Measurements from ENCODE around the gene FBXO15. TPM values are rescaled to one million over a fixed set of nuclear protein-coding genes. Genes with fewer than 3 reads are reported as not detected.

The FBXO15 gene
- total RNA-seq, 1 experiment from 2014 or later = 0.89 TPM

DNA sequence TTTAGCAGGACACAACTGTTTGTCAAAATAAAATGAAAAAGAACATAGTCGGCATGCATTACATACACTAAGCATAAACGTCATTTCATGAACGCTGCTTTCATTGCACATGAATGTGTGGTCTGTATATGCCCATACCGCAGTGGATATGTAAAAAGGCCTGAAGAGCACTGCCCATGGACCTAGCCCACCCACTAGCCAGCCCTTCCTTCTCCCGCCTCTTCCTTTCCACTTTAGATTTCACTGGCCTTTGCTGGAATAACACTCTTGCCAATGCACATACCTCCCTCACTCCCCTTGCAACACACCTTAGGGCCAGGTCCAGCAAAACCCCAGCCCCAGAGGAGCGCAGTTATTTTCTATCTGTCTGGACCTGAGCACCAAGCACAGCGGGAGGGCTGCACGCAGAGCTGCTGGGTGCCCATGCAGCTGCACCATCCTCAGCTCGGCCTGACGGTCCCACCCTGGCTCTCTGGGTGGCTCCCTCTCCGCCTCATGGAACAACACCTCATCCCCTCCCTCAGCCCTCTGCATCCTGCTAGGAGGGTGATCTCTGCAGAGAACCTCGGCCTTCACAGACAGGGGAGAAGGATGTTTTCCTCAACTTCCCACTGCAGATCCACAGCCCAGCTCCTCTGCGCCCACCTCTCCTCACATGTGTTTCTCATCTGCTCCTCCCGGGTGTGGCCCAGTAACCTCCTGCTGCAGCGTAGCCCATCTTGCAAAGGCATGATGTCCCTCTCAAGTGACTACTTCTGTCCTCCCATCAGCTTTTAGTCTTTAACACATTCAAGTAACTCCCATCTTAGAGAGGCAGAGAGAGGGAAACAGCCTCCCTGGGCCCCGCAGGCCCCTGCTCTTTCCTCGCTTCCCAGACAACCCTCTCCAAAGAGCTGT, 72.7 kb downstream of the FBXO15 start:
- no peak overlapping the region for H3K4me3 ChIP-seq (ENCODE audit: low read length)
- no peaks in the 10 kb centered on the region for H4K20me1 ChIP-seq (ENCODE audit: insufficient read depth, low read depth, low read length)
- no peaks in the 10 kb centered on the region for H3K79me2 ChIP-seq (ENCODE audit: low read length)
- no peaks in the 10 kb centered on the region for H3K9me3 ChIP-seq (ENCODE audit: low read length)
- no peak for DNase-seq
- H3K27ac ChIP-seq (ENCODE audit: low read length) = no peak overlapping the region
- no peak overlapping the region for H3K4me2 ChIP-seq (ENCODE audit: low read depth, low read length, poor library complexity, severe bottlenecking)
- H3K9ac ChIP-seq (ENCODE audit: low read length) = no peak overlapping the region
- no peaks in the 10 kb centered on the region; the same call in 1 of the 2 replicates for H3K27me3 ChIP-seq (ENCODE audit: low read length)
- H3K9me2 ChIP-seq (replicated peaks; ENCODE audit: insufficient read depth, low read length) = no peaks in the 10 kb centered on the region
- no peak overlapping the region for H2AFZ ChIP-seq (ENCODE audit: low read length)
- H3K4me1 ChIP-seq (ENCODE audit: low read length) = no peaks in the 10 kb centered on the region
- no peaks in the 10 kb centered on the region for H3K36me3 ChIP-seq (ENCODE audit: insufficient read depth, low read length)

DNA sequence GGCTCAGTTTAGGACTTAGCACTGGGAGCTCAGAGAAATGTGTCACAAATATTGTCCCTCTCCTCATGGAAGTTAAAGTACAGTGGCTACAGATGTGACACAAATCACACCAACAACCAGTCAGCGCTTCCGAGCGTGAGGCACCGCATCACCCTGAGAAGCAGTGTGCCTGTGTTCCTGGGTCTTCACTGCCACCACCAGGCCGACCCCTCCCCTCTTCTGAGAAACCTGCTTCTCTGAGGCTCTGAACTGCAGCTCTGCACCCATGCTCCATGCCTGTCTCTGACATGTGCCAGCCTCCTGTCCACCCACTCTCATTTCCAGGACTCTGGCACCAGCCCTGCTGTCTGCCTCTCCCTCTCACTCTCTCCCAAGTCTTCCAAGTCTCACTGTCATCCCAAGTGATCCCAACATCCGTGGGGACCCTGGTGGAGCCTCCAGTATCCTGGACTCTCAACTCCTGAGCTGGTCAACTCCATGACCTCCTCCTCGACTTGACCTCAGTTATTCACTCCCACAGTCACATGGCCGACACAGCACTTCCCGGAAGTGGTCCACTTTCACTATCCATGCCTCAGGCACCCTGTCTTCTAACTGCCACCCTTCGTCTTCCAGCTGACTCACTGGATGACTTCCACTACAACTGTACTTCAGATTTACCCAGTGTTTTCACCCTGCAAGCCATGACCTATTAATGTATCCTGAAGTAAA, 73.5 kb downstream of the FBXO15 start:
- no peaks in the 10 kb centered on the region for H3K79me2 ChIP-seq (ENCODE audit: low read length)
- no peak overlapping the region for H3K4me2 ChIP-seq (ENCODE audit: low read depth, low read length, poor library complexity, severe bottlenecking)
- no peak overlapping the region for H3K27ac ChIP-seq (ENCODE audit: low read length)
- no peaks in the 10 kb centered on the region for H3K9me3 ChIP-seq (ENCODE audit: low read length)
- H3K4me1 ChIP-seq (ENCODE audit: low read length) = no peaks in the 10 kb centered on the region
- H3K27me3 ChIP-seq (ENCODE audit: low read length) = no peaks in the 10 kb centered on the region; the same call in 1 of the 2 replicates
- H3K9ac ChIP-seq (ENCODE audit: low read length) = no peak overlapping the region
- H3K36me3 ChIP-seq (ENCODE audit: insufficient read depth, low read length) = no peaks in the 10 kb centered on the region
- H3K4me3 ChIP-seq (ENCODE audit: low read length) = no peak overlapping the region
- no peaks in the 10 kb centered on the region for H3K9me2 ChIP-seq (replicated peaks; ENCODE audit: insufficient read depth, low read length)
- no peaks in the 10 kb centered on the region for H4K20me1 ChIP-seq (ENCODE audit: insufficient read depth, low read depth, low read length)
- no peak overlapping the region for H2AFZ ChIP-seq (ENCODE audit: low read length)
- DNase-seq = no peak

DNA sequence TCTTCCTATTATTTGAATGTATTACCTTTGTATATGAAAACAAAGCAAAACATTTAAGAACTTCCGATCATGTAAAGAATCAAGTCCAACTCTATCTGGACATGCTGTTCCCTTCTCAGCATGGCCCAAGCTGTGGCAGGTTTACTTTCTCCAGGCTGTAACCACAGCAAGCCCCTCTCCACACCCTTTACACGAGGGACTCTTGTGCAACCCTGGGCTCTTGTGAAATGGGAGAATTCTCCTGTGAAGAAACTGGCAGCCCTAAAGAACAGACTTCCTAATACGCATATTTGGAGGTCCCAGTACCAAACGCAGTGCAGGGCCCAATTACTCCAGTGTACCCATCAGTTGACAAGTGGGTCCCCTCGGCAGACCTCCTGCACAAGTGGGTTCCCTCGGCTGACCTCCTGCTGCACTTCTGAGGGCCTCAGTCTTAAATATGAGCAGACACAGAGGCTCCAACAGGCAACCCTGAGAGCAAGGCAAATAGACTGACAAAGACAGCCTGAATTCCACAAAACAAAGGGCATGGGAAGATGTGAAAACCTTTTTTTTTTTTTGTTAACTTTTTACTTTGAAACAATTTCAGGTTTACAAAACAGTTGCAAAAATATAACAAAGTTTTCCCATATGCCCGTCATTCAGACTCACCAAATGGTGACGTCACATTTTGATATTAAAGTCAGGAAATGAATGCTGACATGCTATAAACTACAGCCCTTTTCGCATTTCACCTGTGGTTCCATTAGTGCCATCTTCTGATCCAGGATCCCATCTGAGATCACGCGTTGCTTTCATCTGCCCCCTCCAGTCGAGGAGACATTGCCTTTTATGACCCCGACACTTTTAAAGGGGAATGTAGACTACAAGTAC, 78.2 kb downstream of the FBXO15 start:
- Histone ChIP-seq H3K27ac (ENCODE audit: low read length) (no peak overlapping the region), H4K20me1 (ENCODE audit: insufficient read depth, low read depth, low read length) (no peaks in the 10 kb centered on the region), H3K36me3 (ENCODE audit: insufficient read depth, low read length) (no peaks in the 10 kb centered on the region), H2AFZ (ENCODE audit: low read length) (no peak overlapping the region), H3K79me2 (ENCODE audit: low read length) (no peaks in the 10 kb centered on the region), H3K9me3 (ENCODE audit: low read length) (no peaks in the 10 kb centered on the region), H3K9me2 (replicated peaks; ENCODE audit: insufficient read depth, low read length) (no peaks in the 10 kb centered on the region), H3K4me1 (ENCODE audit: low read length) (no peaks in the 10 kb centered on the region), H3K4me2 (ENCODE audit: low read depth, low read length, poor library complexity, severe bottlenecking) (no peak overlapping the region), H3K4me3 (ENCODE audit: low read length) (no peak overlapping the region), H3K9ac (ENCODE audit: low read length) (no peak overlapping the region), H3K27me3 (ENCODE audit: low read length) (no peaks in the 10 kb centered on the region)
- no peak for DNase-seq

DNA sequence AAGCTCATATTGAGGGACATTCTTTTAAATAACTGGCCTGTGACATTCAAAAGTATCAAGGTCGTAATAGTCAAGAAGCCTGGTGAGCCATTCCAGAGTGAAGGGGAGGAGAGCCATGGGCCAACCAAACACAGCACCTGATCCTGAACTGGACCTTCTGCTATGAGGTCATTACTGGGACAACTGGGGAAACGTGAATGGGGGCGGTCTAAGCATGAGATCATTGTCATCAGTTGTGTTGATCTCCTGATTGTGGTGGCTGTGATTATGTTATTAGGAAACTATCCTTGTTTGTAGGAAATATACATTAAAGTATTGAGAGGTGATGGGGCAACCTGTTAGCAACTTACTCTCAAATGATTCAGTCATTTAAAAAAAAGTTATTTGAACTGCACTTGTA, 79.3 kb downstream of the FBXO15 start:
- Histone ChIP-seq H3K9ac (ENCODE audit: low read length) (no peak overlapping the region), H3K79me2 (ENCODE audit: low read length) (no peaks in the 10 kb centered on the region)

DNA sequence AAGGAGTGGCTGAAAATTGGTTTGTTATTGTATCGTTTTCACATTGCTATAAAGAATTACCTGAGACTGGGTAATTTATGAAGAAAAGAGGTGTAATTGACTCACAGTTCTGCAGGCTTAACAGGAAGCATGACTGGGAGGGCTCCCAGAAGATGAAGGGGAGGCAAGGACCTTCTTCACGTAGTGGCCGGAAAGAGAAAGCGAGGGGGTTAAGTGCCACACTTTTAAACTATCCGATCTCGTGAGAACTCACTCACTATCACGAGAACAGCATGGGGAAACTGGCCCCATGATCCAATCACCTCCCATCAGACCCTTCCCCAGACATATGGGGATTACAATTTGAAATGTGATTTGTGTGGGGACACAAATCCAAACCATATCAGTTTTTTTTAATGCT, 81.6 kb downstream of the FBXO15 start:
- Histone ChIP-seq H3K4me1 (ENCODE audit: low read length) (peaks cover 14% of the 10 kb centered on the region), H3K27me3 (ENCODE audit: low read length) (no peaks in the 10 kb centered on the region), H3K9ac (ENCODE audit: low read length) (no peak overlapping the region), H3K27ac (ENCODE audit: low read length) (no peak overlapping the region), H3K4me2 (ENCODE audit: low read depth, low read length, poor library complexity, severe bottlenecking) (no peak overlapping the region), H2AFZ (ENCODE audit: low read length) (no peak overlapping the region), H3K9me2 (replicated peaks; ENCODE audit: insufficient read depth, low read length) (no peaks in the 10 kb centered on the region), H3K4me3 (ENCODE audit: low read length) (no peak overlapping the region), H3K9me3 (ENCODE audit: low read length) (no peaks in the 10 kb centered on the region), H3K36me3 (ENCODE audit: insufficient read depth, low read length) (no peaks in the 10 kb centered on the region), H3K79me2 (ENCODE audit: low read length) (no peaks in the 10 kb centered on the region), H4K20me1 (ENCODE audit: insufficient read depth, low read depth, low read length) (no peaks in the 10 kb centered on the region)
- no peak for DNase-seq

More for the DNA sequence above, 79.3 kb downstream of the FBXO15 start:
- Histone ChIP-seq H3K27me3 (ENCODE audit: low read length) (no peaks in the 10 kb centered on the region), H3K27ac (ENCODE audit: low read length) (no peak overlapping the region), H3K9me2 (replicated peaks; ENCODE audit: insufficient read depth, low read length) (no peaks in the 10 kb centered on the region), H3K4me1 (ENCODE audit: low read length) (peaks cover 3% of the 10 kb centered on the region; the same call in 1 of the 2 replicates), H3K9me3 (ENCODE audit: low read length) (no peaks in the 10 kb centered on the region), H3K4me2 (ENCODE audit: low read depth, low read length, poor library complexity, severe bottlenecking) (no peak overlapping the region), H3K36me3 (ENCODE audit: insufficient read depth, low read length) (no peaks in the 10 kb centered on the region), H2AFZ (ENCODE audit: low read length) (no peak overlapping the region), H3K4me3 (ENCODE audit: low read length) (no peak overlapping the region), H4K20me1 (ENCODE audit: insufficient read depth, low read depth, low read length) (no peaks in the 10 kb centered on the region)
- DNase-seq = no peak

DNA sequence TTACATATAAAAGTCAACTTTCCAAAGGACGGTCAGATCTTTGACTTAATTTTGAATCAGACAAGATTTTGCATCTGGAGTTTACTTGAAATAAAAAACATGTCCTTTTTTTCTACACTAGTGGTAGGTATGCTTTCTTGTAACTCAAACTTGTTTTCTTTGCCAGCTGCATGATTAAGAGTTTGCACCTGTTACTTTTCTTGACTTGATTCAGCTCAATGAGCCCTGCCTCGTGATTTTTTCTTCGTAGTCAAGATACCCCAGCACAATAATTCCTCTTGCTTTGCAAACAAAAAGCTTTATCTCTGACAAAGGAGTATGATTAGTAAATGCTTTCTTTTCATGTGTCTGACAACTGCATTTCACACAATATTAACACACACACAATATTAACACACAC, 82.3 kb downstream of the FBXO15 start:
- Histone ChIP-seq H3K9ac (ENCODE audit: low read length) (no peak overlapping the region), H3K79me2 (ENCODE audit: low read length) (no peaks in the 10 kb centered on the region), H2AFZ (ENCODE audit: low read length) (no peak overlapping the region), H4K20me1 (ENCODE audit: insufficient read depth, low read depth, low read length) (no peaks in the 10 kb centered on the region), H3K27ac (ENCODE audit: low read length) (no peak overlapping the region), H3K9me3 (ENCODE audit: low read length) (no peaks in the 10 kb centered on the region), H3K4me1 (ENCODE audit: low read length) (peaks cover 21% of the 10 kb centered on the region), H3K4me2 (ENCODE audit: low read depth, low read length, poor library complexity, severe bottlenecking) (no peak overlapping the region), H3K27me3 (ENCODE audit: low read length) (no peaks in the 10 kb centered on the region), H3K9me2 (replicated peaks; ENCODE audit: insufficient read depth, low read length) (no peaks in the 10 kb centered on the region), H3K36me3 (ENCODE audit: insufficient read depth, low read length) (no peaks in the 10 kb centered on the region), H3K4me3 (ENCODE audit: low read length) (no peak overlapping the region)
- DNase-seq = no peak

DNA sequence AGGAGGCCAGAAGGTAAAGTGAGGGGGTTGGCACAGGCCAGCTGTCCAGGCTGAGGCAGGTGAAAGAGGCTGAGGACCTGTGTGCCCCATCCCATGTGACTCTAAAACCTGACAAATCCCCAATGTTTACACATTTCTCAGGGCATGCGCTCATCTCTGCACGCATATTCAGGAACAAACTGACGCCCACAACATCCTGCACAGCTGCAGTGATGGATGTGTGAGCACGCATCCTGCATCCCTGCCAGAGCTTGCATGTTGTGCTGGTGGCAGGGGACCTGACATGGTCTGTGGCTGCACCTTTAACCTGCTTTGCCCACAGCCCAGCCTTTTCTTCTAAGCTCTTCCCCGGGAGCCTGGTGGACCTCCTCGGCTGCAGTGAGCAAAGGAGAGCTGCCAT, 83.1 kb downstream of the FBXO15 start:
- no peak for DNase-seq
- no peak overlapping the region for H2AFZ ChIP-seq (ENCODE audit: low read length)
- H3K4me1 ChIP-seq (ENCODE audit: low read length) = peaks cover 28% of the 10 kb centered on the region
- H3K4me2 ChIP-seq (ENCODE audit: low read depth, low read length, poor library complexity, severe bottlenecking) = no peak overlapping the region
- no peaks in the 10 kb centered on the region for H3K9me3 ChIP-seq (ENCODE audit: low read length)
- H3K9me2 ChIP-seq (replicated peaks; ENCODE audit: insufficient read depth, low read length) = no peaks in the 10 kb centered on the region
- H3K79me2 ChIP-seq (ENCODE audit: low read length) = no peaks in the 10 kb centered on the region
- no peak overlapping the region for H3K4me3 ChIP-seq (ENCODE audit: low read length)
- no peak overlapping the region for H3K27ac ChIP-seq (ENCODE audit: low read length)
- H3K9ac ChIP-seq (ENCODE audit: low read length) = no peak overlapping the region
- H3K27me3 ChIP-seq (ENCODE audit: low read length) = no peaks in the 10 kb centered on the region
- no peaks in the 10 kb centered on the region for H4K20me1 ChIP-seq (ENCODE audit: insufficient read depth, low read depth, low read length)
- no peaks in the 10 kb centered on the region for H3K36me3 ChIP-seq (ENCODE audit: insufficient read depth, low read length)

DNA sequence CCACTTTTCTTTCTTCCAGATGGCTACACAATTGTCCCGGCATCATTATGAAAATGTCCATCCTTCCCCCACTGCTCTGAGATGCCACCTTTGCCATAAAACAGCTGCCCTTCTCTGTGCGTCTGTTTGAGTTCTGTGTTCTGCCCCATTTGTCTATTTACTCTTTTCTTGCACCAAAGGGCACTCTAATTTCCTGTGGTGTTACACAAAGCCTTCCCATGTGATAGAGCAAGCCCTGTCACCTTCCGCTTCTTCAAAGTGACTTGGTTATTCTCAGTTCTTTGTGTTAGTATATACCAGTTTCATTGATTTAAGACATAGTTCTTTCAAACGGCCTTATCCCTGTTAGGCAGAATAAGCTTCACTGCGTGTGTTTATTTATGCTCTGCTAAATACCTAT, 84.1 kb downstream of the FBXO15 start:
- no peaks in the 10 kb centered on the region for H3K9me3 ChIP-seq (ENCODE audit: low read length)
- no peaks in the 10 kb centered on the region for H4K20me1 ChIP-seq (ENCODE audit: insufficient read depth, low read depth, low read length)
- no peaks in the 10 kb centered on the region for H3K79me2 ChIP-seq (ENCODE audit: low read length)
- no peak for DNase-seq
- H3K9me2 ChIP-seq (replicated peaks; ENCODE audit: insufficient read depth, low read length) = no peaks in the 10 kb centered on the region
- no peaks in the 10 kb centered on the region for H3K36me3 ChIP-seq (ENCODE audit: insufficient read depth, low read length)
- H3K27ac ChIP-seq (ENCODE audit: low read length) = no peak overlapping the region
- H3K4me3 ChIP-seq (ENCODE audit: low read length) = no peak overlapping the region
- H3K4me2 ChIP-seq (ENCODE audit: low read depth, low read length, poor library complexity, severe bottlenecking) = no peak overlapping the region
- H3K4me1 ChIP-seq (ENCODE audit: low read length) = peaks cover 28% of the 10 kb centered on the region
- H2AFZ ChIP-seq (ENCODE audit: low read length) = no peak overlapping the region
- no peak overlapping the region for H3K9ac ChIP-seq (ENCODE audit: low read length)
- no peaks in the 10 kb centered on the region for H3K27me3 ChIP-seq (ENCODE audit: low read length)

Measured in Karpas-422 (cell line).